ENCODE results near the gene NHLH2.
A peak's percentile ranks its signal among the peaks of the same experiment; 100 is the strongest.

NHLH2 gene

GRCh38 chr1:115838431-115839028 lies 2.4 kb downstream of the NHLH2 start:
- DNase-seq (ENCODE audit: low read depth in 2 of 2), result no peak

GRCh38 chr1:115837740-115838421 lies 3.0 kb downstream of the NHLH2 start:
- DNase-seq (ENCODE audit: low read depth in 2 of 2), result no peak

GRCh38 chr1:115837341-115837739 lies 3.6 kb downstream of the NHLH2 start:
- no peak for DNase-seq (ENCODE audit: low read depth in 2 of 2)

GRCh38 chr1:115833856-115834255 lies 7.1 kb downstream of the NHLH2 start:
- no peak for DNase-seq (ENCODE audit: low read depth in 2 of 2)

GRCh38 chr1:115832651-115833050 lies 8.3 kb downstream of the NHLH2 start:
- no peak for DNase-seq (ENCODE audit: low read depth in 2 of 2)

GRCh38 chr1:115830963-115831362 lies 10.0 kb downstream of the NHLH2 start:
- no peak for DNase-seq (ENCODE audit: low read depth in 2 of 2)

- no peak for DNase-seq (ENCODE audit: low read depth in 2 of 2)
Measured at GRCh38 chr1:115829947-115830346, 11.0 kb downstream of the NHLH2 start.

- DNase-seq (ENCODE audit: low read depth in 2 of 2), result no peak
Measured at GRCh38 chr1:115829023-115829674, 11.8 kb downstream of the NHLH2 start.

GRCh38 chr1:115828101-115829022 lies 12.6 kb downstream of the NHLH2 start:
- no peak for DNase-seq (ENCODE audit: low read depth in 2 of 2)

GRCh38 chr1:115827452-115828044 lies 13.4 kb downstream of the NHLH2 start:
- no peak for DNase-seq (ENCODE audit: low read depth in 2 of 2)

- no peak for DNase-seq (ENCODE audit: low read depth in 2 of 2)
Measured at GRCh38 chr1:115826628-115827027, 14.3 kb downstream of the NHLH2 start.

- no peak for DNase-seq (ENCODE audit: low read depth in 2 of 2)
Measured at GRCh38 chr1:115822117-115822516, 18.8 kb downstream of the NHLH2 start.

GRCh38 chr1:115815694-115816093 lies 25.2 kb downstream of the NHLH2 start:
- no peak for DNase-seq (ENCODE audit: low read depth in 2 of 2)

GRCh38 chr1:115814685-115815398 lies 26.1 kb downstream of the NHLH2 start:
- no peak for DNase-seq (ENCODE audit: low read depth in 2 of 2)

GRCh38 chr1:115813727-115814126 lies 27.2 kb downstream of the NHLH2 start:
- DNase-seq (ENCODE audit: low read depth in 2 of 2), result no peak

- no peak for DNase-seq (ENCODE audit: low read depth in 2 of 2)
Measured at GRCh38 chr1:115811140-115811828, 29.6 kb downstream of the NHLH2 start.

- DNase-seq (ENCODE audit: low read depth in 2 of 2), result no peak
Measured at GRCh38 chr1:115810609-115811008, 30.3 kb downstream of the NHLH2 start.

- no peak for DNase-seq (ENCODE audit: low read depth in 2 of 2)
Measured at GRCh38 chr1:115809847-115810246, 31.1 kb downstream of the NHLH2 start.

- DNase-seq (ENCODE audit: low read depth in 2 of 2), result no peak
Measured at GRCh38 chr1:115809076-115809475, 31.9 kb downstream of the NHLH2 start.

GRCh38 chr1:115807723-115808122 lies 33.2 kb downstream of the NHLH2 start:
- DNase-seq (ENCODE audit: low read depth in 2 of 2), result peak in 1 of 2 experiments; percentile 13

Measured in stimulated activated CD4-positive, alpha-beta T cell treated with anti-CD3 and anti-CD28 coated beads, Interleukin-12 subunit alpha, Interleukin-12 subunit beta, amount 100 ng/mL, for 24 hours (primary cell).